ENCODE results near the gene SLC15A1. TPM values are rescaled to one million over a fixed set of nuclear protein-coding genes. Genes with fewer than 3 reads are reported as not detected.

SLC15A1 gene
- total and polyA plus RNA-seq, 4 donors = 0.10 to 0.24 (median 0.13) TPM

- no peaks in the 10 kb centered on the region for H3K36me3 ChIP-seq (ENCODE audit: control insufficient read depth, insufficient read depth, low read length)
- H3K27ac ChIP-seq (ENCODE audit: low read depth, low read length) = no peak overlapping the region
- H3K4me1 ChIP-seq (ENCODE audit: control insufficient read depth, insufficient read depth, low read length) = no peaks in the 10 kb centered on the region
- WGBS (ENCODE audit: insufficient coverage) = 100% methylated on average over 5 of the region's 7 CpGs
- no peak overlapping the region for H3K4me3 ChIP-seq (ENCODE audit: low read depth, low read length)
- no peak for DNase-seq (ENCODE audit: low read depth in 4 of 6, low spot score in 6 of 6)
- no peaks in the 10 kb centered on the region for H3K27me3 ChIP-seq (ENCODE audit: control insufficient read depth, insufficient read depth, low read length)
- H3K9me3 ChIP-seq (ENCODE audit: control insufficient read depth, insufficient read depth, low read length) = no peaks in the 10 kb centered on the region
Observed at GRCh38 chr13:98781905-98782304, 29.4 kb upstream of the SLC15A1 start.

DNA sequence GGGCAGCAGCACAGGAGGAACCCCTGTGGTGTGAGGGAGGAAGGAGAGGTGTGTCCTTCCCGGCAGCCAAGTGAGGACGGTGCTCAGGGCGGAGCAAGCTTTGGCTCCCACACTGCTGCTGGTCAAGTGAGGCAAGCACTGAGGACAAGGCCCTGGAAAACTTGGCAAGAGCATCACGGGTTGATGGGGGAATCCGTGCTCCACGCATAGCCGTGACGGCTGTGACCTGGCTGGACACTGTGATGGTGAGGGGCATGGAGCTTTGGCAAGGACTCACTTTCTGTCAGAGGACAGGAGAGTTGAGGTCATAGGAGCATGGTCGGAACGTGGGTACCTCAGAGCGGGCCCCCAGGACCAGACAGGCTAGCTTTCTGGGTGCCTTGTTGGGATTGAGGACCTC, 29.0 kb upstream of the SLC15A1 start:
- 85% methylated on average over 9 of the region's 11 CpGs for WGBS (ENCODE audit: insufficient coverage)
- no peaks in the 10 kb centered on the region for H3K27me3 ChIP-seq (ENCODE audit: control insufficient read depth, insufficient read depth, low read length)

DNA sequence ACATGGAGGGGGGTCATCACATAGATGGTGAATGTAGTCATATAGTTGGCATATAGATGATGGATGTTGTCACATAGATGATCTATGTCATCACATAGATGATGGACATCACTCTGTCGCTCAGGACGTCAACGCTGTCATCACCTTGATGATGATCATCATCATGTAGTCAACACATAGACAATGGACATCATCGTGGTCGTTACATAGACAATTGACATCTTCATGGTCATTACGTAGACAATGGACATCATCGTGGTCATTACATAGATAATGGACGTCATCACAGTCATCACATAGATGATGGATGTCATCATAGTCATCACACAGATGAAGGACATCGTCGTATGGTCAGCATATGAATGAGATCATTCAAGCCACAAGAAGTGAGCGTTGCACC, 28.6 kb upstream of the SLC15A1 start:
- WGBS (ENCODE audit: insufficient coverage) = 89% methylated on average over 11 of the region's 11 CpGs
- no peak for DNase-seq (ENCODE audit: low read depth in 4 of 6, low spot score in 6 of 6)
- H3K36me3 ChIP-seq (ENCODE audit: control insufficient read depth, insufficient read depth, low read length) = no peaks in the 10 kb centered on the region
- H3K27ac ChIP-seq (ENCODE audit: low read depth, low read length) = no peak overlapping the region
- no peaks in the 10 kb centered on the region for H3K9me3 ChIP-seq (ENCODE audit: control insufficient read depth, insufficient read depth, low read length)
- H3K27me3 ChIP-seq (ENCODE audit: control insufficient read depth, insufficient read depth, low read length) = no peaks in the 10 kb centered on the region
- H3K4me3 ChIP-seq (ENCODE audit: low read depth, low read length) = no peak overlapping the region
- H3K4me1 ChIP-seq (ENCODE audit: control insufficient read depth, insufficient read depth, low read length) = no peaks in the 10 kb centered on the region

More for the DNA sequence above, 29.0 kb upstream of the SLC15A1 start:
- Histone ChIP-seq H3K4me3 (ENCODE audit: low read depth, low read length) (no peak overlapping the region), H3K36me3 (ENCODE audit: control insufficient read depth, insufficient read depth, low read length) (no peaks in the 10 kb centered on the region), H3K27ac (ENCODE audit: low read depth, low read length) (no peak overlapping the region), H3K9me3 (ENCODE audit: control insufficient read depth, insufficient read depth, low read length) (no peaks in the 10 kb centered on the region), H3K4me1 (ENCODE audit: control insufficient read depth, insufficient read depth, low read length) (no peaks in the 10 kb centered on the region)
- no peak for DNase-seq (ENCODE audit: low read depth in 4 of 6, low spot score in 6 of 6)

DNA sequence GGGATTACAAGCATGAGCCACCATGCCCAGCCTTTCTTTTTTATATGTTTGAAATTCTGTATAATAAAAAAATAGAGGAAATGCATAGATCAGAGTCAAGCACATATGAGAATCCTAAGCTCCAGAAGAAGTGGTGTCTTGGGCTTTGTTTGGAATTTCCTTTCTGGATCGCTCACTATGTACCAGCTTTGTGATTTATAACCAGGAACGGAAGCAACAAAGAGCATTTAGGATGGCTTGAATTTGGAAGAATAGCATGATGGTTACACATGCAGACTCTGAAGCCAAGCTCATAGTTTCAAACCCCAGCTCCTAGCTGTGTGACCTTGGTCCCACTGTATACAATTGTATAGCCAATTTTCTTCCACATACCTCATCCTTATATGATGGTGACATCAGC, 28.0 kb upstream of the SLC15A1 start:
- Histone ChIP-seq H3K27me3 (ENCODE audit: control insufficient read depth, insufficient read depth, low read length) (no peaks in the 10 kb centered on the region), H3K36me3 (ENCODE audit: control insufficient read depth, insufficient read depth, low read length) (no peaks in the 10 kb centered on the region), H3K27ac (ENCODE audit: low read depth, low read length) (no peak overlapping the region), H3K4me1 (ENCODE audit: control insufficient read depth, insufficient read depth, low read length) (no peaks in the 10 kb centered on the region), H3K9me3 (ENCODE audit: control insufficient read depth, insufficient read depth, low read length) (no peaks in the 10 kb centered on the region), H3K4me3 (ENCODE audit: low read depth, low read length) (no peak overlapping the region)
- WGBS (ENCODE audit: insufficient coverage) = 57% methylated on average over 1 of the region's 2 CpGs
- DNase-seq (ENCODE audit: low read depth in 4 of 6, low spot score in 6 of 6) = no peak

DNA sequence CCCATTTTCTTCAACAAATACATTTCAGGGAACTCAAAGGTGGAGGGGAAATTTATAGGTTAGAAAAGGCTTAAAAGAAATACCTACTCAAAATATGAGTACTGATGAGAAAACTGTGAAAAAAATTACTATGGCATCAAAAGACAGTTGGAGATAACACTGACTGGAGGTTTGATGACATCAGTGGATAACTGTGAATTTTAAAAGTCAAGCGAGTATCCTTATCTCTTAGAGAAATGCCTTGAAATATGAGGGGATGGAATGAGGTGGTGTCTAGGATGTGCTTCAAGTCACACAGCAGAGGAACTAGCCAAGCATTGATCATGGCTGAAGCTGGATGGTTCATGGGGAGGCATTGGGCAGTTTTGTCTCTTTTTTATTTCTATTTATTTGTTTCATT, 27.2 kb upstream of the SLC15A1 start:
- Histone ChIP-seq H3K4me1 (ENCODE audit: control insufficient read depth, insufficient read depth, low read length) (no peaks in the 10 kb centered on the region), H3K27me3 (ENCODE audit: control insufficient read depth, insufficient read depth, low read length) (no peaks in the 10 kb centered on the region), H3K9me3 (ENCODE audit: control insufficient read depth, insufficient read depth, low read length) (no peaks in the 10 kb centered on the region), H3K27ac (ENCODE audit: low read depth, low read length) (no peak overlapping the region), H3K36me3 (ENCODE audit: control insufficient read depth, insufficient read depth, low read length) (no peaks in the 10 kb centered on the region), H3K4me3 (ENCODE audit: low read depth, low read length) (no peak overlapping the region)
- DNase-seq (ENCODE audit: low read depth in 4 of 6, low spot score in 6 of 6) = no peak
- WGBS (ENCODE audit: insufficient coverage) = 100% methylated on average over 1 of the region's 1 CpG

GRCh38 chr13:98778749-98779148, 26.3 kb upstream of the SLC15A1 start:
- Histone ChIP-seq H3K27ac (ENCODE audit: low read depth, low read length) (no peak overlapping the region), H3K4me3 (ENCODE audit: low read depth, low read length) (no peak overlapping the region), H3K9me3 (ENCODE audit: control insufficient read depth, insufficient read depth, low read length) (no peaks in the 10 kb centered on the region), H3K27me3 (ENCODE audit: control insufficient read depth, insufficient read depth, low read length) (no peaks in the 10 kb centered on the region), H3K36me3 (ENCODE audit: control insufficient read depth, insufficient read depth, low read length) (no peaks in the 10 kb centered on the region), H3K4me1 (ENCODE audit: control insufficient read depth, insufficient read depth, low read length) (no peaks in the 10 kb centered on the region)
- 80% methylated on average over 1 of the region's 8 CpGs for WGBS (ENCODE audit: insufficient coverage)
- DNase-seq (ENCODE audit: low read depth in 4 of 6, low spot score in 6 of 6) = no peak

DNA sequence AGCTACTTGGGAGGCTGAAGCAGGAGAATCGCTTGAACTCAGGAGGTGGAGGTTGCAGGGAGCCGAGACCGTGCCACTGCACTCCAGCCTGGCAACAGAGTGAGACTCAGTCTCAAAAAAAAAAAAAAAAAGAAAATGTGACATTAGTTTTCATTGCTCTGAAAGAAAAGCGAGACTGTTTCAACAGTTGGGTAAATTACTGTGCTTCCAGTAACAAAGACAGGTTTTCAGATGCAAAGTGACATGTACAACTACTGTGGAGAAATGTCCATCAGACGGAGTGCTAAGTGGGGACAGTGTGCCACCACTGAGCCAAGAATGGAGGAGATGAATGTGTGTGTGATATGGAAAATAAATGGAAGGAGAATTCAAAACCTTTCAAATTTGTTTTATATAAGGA, 24.2 kb upstream of the SLC15A1 start:
- Histone ChIP-seq H3K27ac (ENCODE audit: low read depth, low read length) (no peak overlapping the region), H3K27me3 (ENCODE audit: control insufficient read depth, insufficient read depth, low read length) (no peaks in the 10 kb centered on the region), H3K4me1 (ENCODE audit: control insufficient read depth, insufficient read depth, low read length) (no peaks in the 10 kb centered on the region), H3K9me3 (ENCODE audit: control insufficient read depth, insufficient read depth, low read length) (no peaks in the 10 kb centered on the region), H3K4me3 (ENCODE audit: low read depth, low read length) (no peak overlapping the region), H3K36me3 (ENCODE audit: control insufficient read depth, insufficient read depth, low read length) (no peaks in the 10 kb centered on the region)
- no peak for DNase-seq (ENCODE audit: low read depth in 4 of 6, low spot score in 6 of 6)
- WGBS (ENCODE audit: insufficient coverage) = 55% methylated on average over 5 of the region's 5 CpGs

DNA sequence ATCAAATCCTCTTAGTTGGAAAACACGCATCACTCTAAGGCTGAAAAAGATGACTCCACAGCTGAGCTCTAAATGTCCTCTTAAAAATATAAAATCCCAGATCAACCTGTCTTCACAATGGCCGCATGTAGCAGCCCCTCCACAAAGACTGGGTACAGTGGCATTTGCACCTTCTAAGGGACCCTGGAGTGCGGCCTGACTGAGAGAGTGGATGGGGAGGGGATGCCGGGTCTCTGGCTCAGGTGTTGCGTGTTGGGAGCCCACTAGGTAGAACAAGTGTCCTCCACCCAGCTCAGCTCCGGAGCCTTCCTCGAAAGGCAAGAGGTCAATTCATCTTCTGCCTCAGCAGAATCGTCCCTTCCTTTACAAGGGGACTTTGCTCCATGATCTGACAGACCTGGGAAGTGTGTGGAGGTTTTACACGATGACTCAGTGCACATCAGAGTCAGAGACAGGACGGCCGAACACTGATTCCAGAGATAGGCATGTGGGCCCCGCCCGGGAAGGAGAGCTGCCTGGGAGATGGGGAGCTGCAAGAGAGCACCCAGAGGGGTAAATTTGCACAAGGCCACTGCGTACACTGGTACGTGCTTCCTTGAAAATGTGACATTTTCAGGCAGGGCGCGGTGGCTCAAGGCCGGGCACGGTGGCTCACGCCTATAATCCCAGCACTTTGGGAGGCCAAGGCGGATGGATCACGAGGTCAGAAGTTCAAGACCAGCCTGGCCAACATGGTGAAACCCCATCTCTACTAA, 23.5 kb upstream of the SLC15A1 start:
- H3K27ac ChIP-seq (ENCODE audit: low read depth, low read length) = no peak overlapping the region
- no peak overlapping the region for H3K4me3 ChIP-seq (ENCODE audit: low read depth, low read length)
- H3K36me3 ChIP-seq (ENCODE audit: control insufficient read depth, insufficient read depth, low read length) = no peaks in the 10 kb centered on the region
- H3K9me3 ChIP-seq (ENCODE audit: control insufficient read depth, insufficient read depth, low read length) = no peaks in the 10 kb centered on the region
- no peak for DNase-seq (ENCODE audit: low read depth in 4 of 6, low spot score in 6 of 6)
- WGBS (ENCODE audit: insufficient coverage) = 94% methylated on average over 13 of the region's 22 CpGs
- H3K27me3 ChIP-seq (ENCODE audit: control insufficient read depth, insufficient read depth, low read length) = no peaks in the 10 kb centered on the region
- H3K4me1 ChIP-seq (ENCODE audit: control insufficient read depth, insufficient read depth, low read length) = no peaks in the 10 kb centered on the region

- 87% methylated on average over 15 of the region's 15 CpGs for WGBS (ENCODE audit: insufficient coverage)
- no peak overlapping the region for H3K27ac ChIP-seq (ENCODE audit: low read depth, low read length)
- no peaks in the 10 kb centered on the region for H3K36me3 ChIP-seq (ENCODE audit: control insufficient read depth, insufficient read depth, low read length)
- no peak for DNase-seq (ENCODE audit: low read depth in 4 of 6, low spot score in 6 of 6)
- no peaks in the 10 kb centered on the region for H3K9me3 ChIP-seq (ENCODE audit: control insufficient read depth, insufficient read depth, low read length)
- no peaks in the 10 kb centered on the region for H3K27me3 ChIP-seq (ENCODE audit: control insufficient read depth, insufficient read depth, low read length)
- H3K4me3 ChIP-seq (ENCODE audit: low read depth, low read length) = no peak overlapping the region
- no peaks in the 10 kb centered on the region for H3K4me1 ChIP-seq (ENCODE audit: control insufficient read depth, insufficient read depth, low read length)
Observed at GRCh38 chr13:98775386-98775785, 22.9 kb upstream of the SLC15A1 start.

GRCh38 chr13:98774776-98775175, 22.3 kb upstream of the SLC15A1 start:
- no peak for DNase-seq (ENCODE audit: low read depth in 4 of 6, low spot score in 6 of 6)
- H3K36me3 ChIP-seq (ENCODE audit: control insufficient read depth, insufficient read depth, low read length) = no peaks in the 10 kb centered on the region
- 100% methylated on average over 7 of the region's 9 CpGs for WGBS (ENCODE audit: insufficient coverage)

More at GRCh38 chr13:98774776-98775175, 22.3 kb upstream of the SLC15A1 start:
- no peaks in the 10 kb centered on the region for H3K4me1 ChIP-seq (ENCODE audit: control insufficient read depth, insufficient read depth, low read length)
- H3K4me3 ChIP-seq (ENCODE audit: low read depth, low read length) = no peak overlapping the region
- no peaks in the 10 kb centered on the region for H3K9me3 ChIP-seq (ENCODE audit: control insufficient read depth, insufficient read depth, low read length)
- no peak overlapping the region for H3K27ac ChIP-seq (ENCODE audit: low read depth, low read length)
- H3K27me3 ChIP-seq (ENCODE audit: control insufficient read depth, insufficient read depth, low read length) = no peaks in the 10 kb centered on the region

Measured in spinal cord (tissue), 10 donors.